HG02678 (cell line): ENCODE data around the gene MMAB.

ENCODE experiments used
- ATAC-seq: cut with Tn5 transposase; IDR thresholded peaks from one replicate; pipeline ENCODE4 v1.9.1; 2021; ENCODE audit warnings: mild to moderate bottlenecking, moderate library complexity; ENCODE audit not compliant: unreplicated experiment

Gene MMAB

GRCh38 chr12:109541413-109541726 is 31.9 kb downstream of the MMAB start:
- ATAC-seq, result no peak

- no peak for ATAC-seq
These were observed 32.5 kb downstream of the MMAB start for GRCh38 chr12:109540526-109541412.

GRCh38 chr12:109539508-109539907 is 33.8 kb downstream of the MMAB start:
- no peak for ATAC-seq

GRCh38 chr12:109538191-109538863 is 35.0 kb downstream of the MMAB start:
- ATAC-seq, result no peak

- no peak for ATAC-seq
These were observed 36.2 kb downstream of the MMAB start for GRCh38 chr12:109537136-109537535.

- ATAC-seq, result no peak
These were observed 37.4 kb downstream of the MMAB start for GRCh38 chr12:109535863-109536250.

- no peak for ATAC-seq
These were observed 38.0 kb downstream of the MMAB start for GRCh38 chr12:109535231-109535862.

GRCh38 chr12:109534456-109534855 is 38.8 kb downstream of the MMAB start:
- no peak for ATAC-seq

GRCh38 chr12:109533487-109533740 is 39.9 kb downstream of the MMAB start:
- no peak for ATAC-seq

- ATAC-seq, result no peak
These were observed 40.4 kb downstream of the MMAB start for GRCh38 chr12:109532721-109533486.

- ATAC-seq, result no peak
These were observed 41.9 kb downstream of the MMAB start for GRCh38 chr12:109531411-109531810.

GRCh38 chr12:109529691-109530640 is 43.3 kb downstream of the MMAB start:
- ATAC-seq, result no peak

GRCh38 chr12:109527489-109528123 is 45.7 kb downstream of the MMAB start:
- no peak for ATAC-seq

GRCh38 chr12:109525279-109525585 is 48.1 kb downstream of the MMAB start:
- no peak for ATAC-seq

- ATAC-seq, result no peak
These were observed 48.6 kb downstream of the MMAB start for GRCh38 chr12:109524466-109525278.

GRCh38 chr12:109523504-109523903 is 49.8 kb downstream of the MMAB start:
- ATAC-seq, result no peak

- no peak for ATAC-seq
These were observed 50.2 kb downstream of the MMAB start for GRCh38 chr12:109523071-109523470.

GRCh38 chr12:109521831-109522230 is 51.5 kb downstream of the MMAB start:
- ATAC-seq, result no peak

- no peak for ATAC-seq
These were observed 53.5 kb downstream of the MMAB start for GRCh38 chr12:109519787-109520186.
